ENCODE measurements around the gene SENP2.
A peak's percentile ranks its signal among the peaks of the same experiment; 100 is the strongest.
"Not testable (repeated sequence)": the region's sequence is repeated elsewhere in the genome, so short reads cannot be mapped to it uniquely, and the experiment has no call there.

SENP2 gene

GRCh38 chr3:185647134-185647879 lies 61.2 kb downstream of the SENP2 start:
- DNase-seq (ENCODE audit: low read depth in 3 of 3) = no peak

DNA sequence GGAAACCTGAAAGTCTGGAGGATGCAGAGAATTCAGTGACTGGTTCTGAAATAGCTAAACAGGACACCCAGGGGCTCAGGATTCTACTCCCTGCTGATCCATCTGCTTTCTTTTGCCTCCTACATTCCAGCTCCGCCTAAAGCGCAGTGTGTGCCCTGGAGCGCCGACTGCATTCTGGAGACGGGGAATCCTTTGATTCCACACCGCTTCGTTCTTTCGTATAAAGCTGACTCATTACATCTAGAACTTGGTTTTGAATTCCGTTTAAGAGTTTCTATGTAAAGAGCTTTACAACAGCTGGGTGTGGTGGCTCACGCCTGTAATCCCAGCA lies 61.8 kb downstream of the SENP2 start:
- no peak for DNase-seq (ENCODE audit: low read depth in 3 of 3)

DNA sequence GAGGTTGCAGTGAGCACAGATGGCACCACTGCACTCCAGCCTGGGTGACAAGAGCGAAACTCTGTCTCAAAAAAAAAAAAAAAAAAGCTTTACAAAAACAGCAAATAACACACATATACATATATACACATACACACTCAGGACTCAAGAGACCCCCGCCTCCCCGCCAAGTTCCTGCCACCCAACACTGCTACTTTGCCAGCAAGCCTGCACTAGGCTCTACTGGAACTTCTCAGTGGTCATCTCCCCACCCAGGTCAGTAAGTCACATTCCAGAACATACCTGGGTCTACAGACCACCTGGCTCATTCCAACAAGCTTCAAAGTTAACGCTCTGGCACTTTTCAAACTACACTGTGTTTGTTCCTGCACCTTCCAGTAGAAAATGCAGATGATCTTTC lies 62.3 kb downstream of the SENP2 start:
- no peak for DNase-seq (ENCODE audit: low read depth in 3 of 3)

DNA sequence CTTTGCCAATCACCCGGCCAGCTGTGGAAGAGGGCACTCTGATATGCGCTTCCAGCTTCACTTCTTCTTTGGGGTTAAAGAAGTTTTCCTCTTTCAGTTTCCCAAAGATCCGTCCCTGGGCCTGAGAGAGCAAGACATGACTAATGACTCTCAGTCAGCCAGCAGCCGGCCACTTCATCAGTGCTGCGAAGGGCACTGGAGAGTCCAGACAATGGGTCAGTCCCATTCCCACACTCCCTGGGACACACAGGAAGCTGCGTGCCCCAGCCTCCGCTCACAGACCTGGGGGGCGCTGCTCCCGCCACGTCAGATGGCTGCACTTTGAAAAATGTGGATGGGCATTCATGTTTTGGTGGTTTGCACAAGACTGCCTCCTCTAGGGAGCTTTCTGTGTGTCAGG lies 63.3 kb downstream of the SENP2 start:
- no peak for DNase-seq (ENCODE audit: low read depth in 3 of 3)

DNA sequence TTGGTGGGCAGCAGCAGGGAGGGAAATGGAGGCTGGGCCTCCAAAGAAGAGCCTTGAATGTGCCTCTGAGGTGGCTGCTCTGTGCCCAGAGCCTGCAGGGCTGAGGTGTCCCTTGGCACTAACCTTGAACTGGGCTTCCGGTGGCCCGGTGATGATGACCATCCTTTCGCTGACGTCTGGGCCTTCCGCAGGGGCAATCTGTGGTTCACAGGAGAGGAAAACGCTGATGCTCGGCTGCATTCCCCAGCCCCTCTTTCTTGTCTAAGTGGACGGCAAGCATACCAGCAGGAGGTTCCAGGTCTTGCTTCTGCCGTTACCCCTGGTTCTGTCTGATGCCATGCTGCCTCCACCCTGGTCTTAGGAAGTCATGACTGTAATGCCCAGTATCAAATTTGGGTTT lies 65.9 kb downstream of the SENP2 start:
- DNase-seq (ENCODE audit: low read depth in 3 of 3) = no peak

- DNase-seq (ENCODE audit: low read depth in 3 of 3) = no peak
These were observed 68.1 kb downstream of the SENP2 start for GRCh38 chr3:185653949-185654757.

DNA sequence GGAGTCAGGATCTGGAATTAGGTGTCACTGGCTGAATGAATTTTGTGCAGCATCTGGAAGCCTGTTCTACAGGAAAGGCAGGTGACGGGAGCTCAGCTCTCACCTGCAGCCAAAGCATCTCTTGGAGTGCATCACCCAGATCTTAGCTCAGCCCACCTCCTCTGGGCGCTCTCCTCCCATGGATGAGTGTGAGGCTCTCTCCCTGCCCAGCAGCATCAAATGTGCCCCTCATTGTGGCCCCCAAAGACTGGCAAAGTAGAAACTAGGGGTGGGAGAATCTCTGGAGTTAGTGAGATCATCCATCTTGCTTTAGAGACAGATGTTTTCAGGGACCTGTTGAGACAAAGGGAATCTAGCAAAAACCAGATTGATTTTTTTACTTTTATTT lies 68.7 kb downstream of the SENP2 start:
- no peak for DNase-seq (ENCODE audit: low read depth in 3 of 3)

DNA sequence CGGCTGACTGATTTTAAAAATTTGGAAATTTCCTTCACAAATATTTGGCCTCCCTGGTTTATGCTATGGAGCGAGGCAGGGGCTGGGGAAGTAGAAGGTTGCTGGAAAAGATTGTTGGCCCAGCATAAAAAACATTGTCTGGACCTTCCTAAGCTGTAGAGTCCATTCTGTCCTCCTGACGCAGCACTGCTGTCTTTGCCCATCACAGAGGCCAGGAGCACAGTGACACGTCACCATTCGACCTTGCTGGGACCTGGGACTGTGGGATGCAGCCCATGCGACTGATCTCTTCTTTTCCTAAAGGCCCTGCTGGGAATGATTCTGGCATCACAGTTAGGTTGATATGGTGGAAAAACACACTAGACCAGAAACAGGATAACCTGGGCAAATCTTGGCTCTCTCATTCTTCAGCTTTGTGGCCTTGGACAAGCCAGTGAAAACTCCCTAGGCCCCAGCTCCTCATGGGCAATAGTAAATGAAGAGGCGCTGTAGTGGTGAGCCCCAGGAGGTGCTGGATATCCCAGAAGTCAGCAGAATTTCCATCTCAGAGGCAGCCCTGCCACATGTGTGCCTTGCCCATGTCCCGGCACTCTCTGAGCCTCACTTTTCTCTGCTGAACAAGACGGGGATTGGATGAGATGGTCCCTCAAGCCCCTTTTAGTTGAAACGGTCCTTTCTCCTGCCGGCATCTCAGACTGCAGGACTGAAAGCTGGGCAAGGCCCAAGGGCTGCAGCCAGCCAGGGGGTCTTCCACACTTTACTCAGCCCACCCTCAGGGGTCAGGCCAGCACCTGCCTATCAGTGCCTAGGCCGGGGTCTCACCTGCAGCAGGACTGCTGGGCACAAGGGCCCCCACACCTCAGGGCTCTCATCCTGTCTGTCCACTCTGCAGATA lies 69.6 kb downstream of the SENP2 start:
- DNase-seq (ENCODE audit: low read depth in 3 of 3) = no peak

DNA sequence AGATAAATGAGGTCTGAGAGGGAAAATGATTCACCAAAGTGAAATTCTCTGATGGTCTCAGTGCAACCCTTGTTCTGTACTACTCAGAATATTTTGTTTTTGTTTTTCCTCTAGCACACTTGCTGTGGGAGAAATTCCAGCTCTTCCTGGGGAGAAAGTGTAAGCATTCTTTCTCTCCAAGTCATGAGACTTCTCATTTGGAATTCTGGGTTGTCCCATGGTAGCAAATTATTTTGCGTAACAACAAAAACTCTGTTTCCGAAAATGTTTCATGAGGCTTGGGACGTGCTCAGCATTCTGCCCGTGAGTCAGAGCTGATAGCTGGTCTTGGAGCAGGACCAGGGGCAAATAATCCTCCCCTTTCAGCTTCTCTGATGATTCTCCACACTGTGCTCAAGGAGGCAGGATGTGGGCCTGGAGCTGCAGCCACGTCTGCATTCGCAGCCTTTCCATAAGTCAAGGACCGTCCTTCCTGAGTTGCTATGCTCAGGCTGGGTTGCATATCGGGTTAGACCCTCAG lies 70.3 kb downstream of the SENP2 start:
- no peak for DNase-seq (ENCODE audit: low read depth in 3 of 3)

DNA sequence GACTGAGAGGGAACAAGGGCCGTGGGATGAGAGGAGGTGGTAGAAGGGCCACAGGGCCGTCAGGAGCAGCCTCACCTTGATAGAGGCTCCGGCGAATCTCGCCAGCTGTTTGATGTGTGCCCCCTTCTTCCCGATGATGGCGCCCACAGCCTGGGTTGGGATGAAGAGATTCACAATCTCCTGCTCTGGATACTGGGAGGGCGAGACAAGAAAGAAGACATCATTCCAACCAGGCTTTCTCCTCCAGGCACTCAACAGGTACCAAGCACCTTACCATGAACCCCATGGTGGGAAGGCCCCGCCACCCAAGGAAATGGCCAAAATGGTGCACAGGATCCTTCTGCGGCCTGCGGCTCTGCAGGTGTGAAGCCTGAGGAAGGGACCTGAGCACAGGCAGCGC lies 71.1 kb downstream of the SENP2 start:
- DNase-seq (ENCODE audit: low read depth in 3 of 3) = no peak

GRCh38 chr3:185657691-185658503 lies 71.8 kb downstream of the SENP2 start:
- no peak for DNase-seq (ENCODE audit: low read depth in 3 of 3)

DNA sequence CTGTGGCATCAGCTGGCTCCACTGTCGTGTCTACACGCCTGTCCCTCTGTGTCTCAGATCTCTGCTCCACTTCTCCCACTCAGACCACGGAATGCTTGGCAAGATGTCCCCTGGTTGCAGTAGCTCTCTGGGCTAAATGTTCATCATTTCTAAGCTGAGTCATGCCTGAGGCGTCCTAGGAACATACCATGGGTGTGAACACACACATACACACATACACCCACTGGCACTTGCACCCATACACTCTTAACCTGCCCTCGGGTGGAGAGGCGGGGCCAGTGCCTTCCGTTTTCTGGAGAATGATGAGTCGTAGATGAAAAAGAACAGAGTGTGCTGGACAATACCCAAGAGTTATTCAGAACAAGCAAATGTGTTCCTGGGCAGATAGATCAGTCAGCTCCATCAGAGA lies 72.4 kb downstream of the SENP2 start:
- DNase-seq (ENCODE audit: low read depth in 3 of 3) = no peak

GRCh38 chr3:185658943-185659342 lies 72.8 kb downstream of the SENP2 start:
- no peak for DNase-seq (ENCODE audit: low read depth in 3 of 3)

- DNase-seq (ENCODE audit: low read depth in 3 of 3) = peak; percentile 20 to 23 (median 22)
These were observed 74.1 kb downstream of the SENP2 start for GRCh38 chr3:185659942-185660921.

- not testable (repeated sequence) for DNase-seq (ENCODE audit: low read depth in 3 of 3)
These were observed 75.2 kb downstream of the SENP2 start for GRCh38 chr3:185661296-185661695.

GRCh38 chr3:185661772-185662171 lies 75.7 kb downstream of the SENP2 start:
- DNase-seq (ENCODE audit: low read depth in 3 of 3) = no peak

DNA sequence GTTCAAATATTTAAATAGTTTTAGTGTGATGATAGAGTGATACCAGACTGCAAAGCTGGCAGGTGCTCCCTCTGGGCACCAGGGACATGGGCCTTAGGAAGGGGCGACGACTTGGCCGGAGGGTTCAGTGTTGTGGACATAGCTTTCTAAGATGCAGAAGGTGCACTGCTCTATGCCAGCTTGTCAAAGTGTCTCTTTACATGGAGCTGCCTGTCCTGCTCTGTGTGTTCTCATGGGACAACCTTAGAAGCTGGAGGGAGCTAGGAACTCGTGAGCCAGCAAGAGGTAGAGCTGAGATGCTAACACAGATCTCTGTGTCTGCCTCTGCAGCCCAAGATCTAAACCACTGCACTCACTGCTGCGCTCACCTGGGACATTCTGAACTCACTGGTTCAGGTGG lies 77.8 kb downstream of the SENP2 start:
- no peak for DNase-seq (ENCODE audit: low read depth in 3 of 3)

DNA sequence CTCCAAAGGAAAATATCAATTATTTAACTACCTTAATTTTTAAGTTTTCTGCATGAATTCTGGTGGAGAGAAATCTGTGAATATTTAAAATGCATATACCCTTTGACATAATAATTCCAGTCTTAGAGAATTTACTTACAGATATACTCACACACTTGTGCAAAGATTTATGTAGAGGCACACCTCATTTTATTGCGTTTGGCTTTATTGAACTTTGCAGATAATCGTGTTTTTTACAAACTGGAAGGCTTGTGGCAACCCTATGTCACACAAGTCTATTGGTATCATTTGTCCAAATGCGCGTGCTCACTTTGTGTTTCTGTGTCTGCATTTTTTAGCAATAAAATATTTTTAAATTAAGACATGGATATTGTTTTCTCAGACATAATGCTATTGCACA lies 81.5 kb downstream of the SENP2 start:
- no peak for DNase-seq (ENCODE audit: low read depth in 3 of 3)

GRCh38 chr3:185677146-185677829 lies 91.2 kb downstream of the SENP2 start:
- DNase-seq (ENCODE audit: low read depth in 3 of 3) = no peak
